GM23338 (cell line): ENCODE results near the gene DCST2. TPM values are rescaled to one million over a fixed set of nuclear protein-coding genes. Genes with fewer than 3 reads are reported as not detected.
A peak's percentile ranks its signal among the peaks of the same experiment; 100 is the strongest.
"Not testable (repeated sequence)": the region's sequence is repeated elsewhere in the genome, so short reads cannot be mapped to it uniquely, and the experiment has no call there.

ENCODE experiments used
- ATAC-seq: fragments of 200-7000 bp; cut with Tn5 transposase; 3 replicates; pipeline ENCODE4 v1.9.1; 2020
- DNase-seq: peaks from one replicate; pipeline ENCODE4 v3.0.0-alpha.2; 2015; ENCODE audit warnings: low spot score
- H2AFZ ChIP-seq: fragments of 200-600 bp; sonication (generic); 2 replicates; pipeline ENCODE4 v1.8.0; 2016; ENCODE audit warnings: antibody characterized with exemption, mild to moderate bottlenecking, moderate library complexity
- H3F3A ChIP-seq: fragments of 200-600 bp; sonication (generic); replicated peaks from 2 replicates; pipeline ENCODE4 v1.8.0; 2017; ENCODE audit warnings: antibody characterized with exemption, mixed run types, low read depth
- H3K27ac ChIP-seq: fragments of 200-600 bp; sonication (generic); 2 replicates; pipeline ENCODE4 v1.6.1; 2016; ENCODE audit warnings: low read depth
- H3K27me3 ChIP-seq: fragments of 200-600 bp; sonication (generic); 2 replicates; pipeline ENCODE4 v1.8.0; 2016; ENCODE audit warnings: mild to moderate bottlenecking, mixed run types, moderate library complexity; ENCODE audit not compliant: insufficient read depth
- H3K36me3 ChIP-seq: fragments of 200-600 bp; sonication (generic); 2 replicates; pipeline ENCODE4 v1.8.0; 2016; ENCODE audit warnings: mild to moderate bottlenecking; ENCODE audit not compliant: insufficient read depth
- H3K4me1 ChIP-seq: fragments of 200-600 bp; sonication (generic); 2 replicates; pipeline ENCODE4 v1.8.0; 2016; ENCODE audit warnings: mild to moderate bottlenecking, moderate library complexity; ENCODE audit not compliant: insufficient read depth
- H3K4me2 ChIP-seq: fragments of 200-600 bp; sonication (generic); 2 replicates; pipeline ENCODE4 v1.7.1; 2017; ENCODE audit warnings: mixed run types
- H3K4me3 ChIP-seq: fragments of 200-600 bp; sonication (generic); 2 replicates; pipeline ENCODE4 v1.6.1; 2016; ENCODE audit warnings: mixed run types
- H3K79me2 ChIP-seq: fragments of 200-600 bp; sonication (generic); replicated peaks from 2 replicates; pipeline ENCODE4 v1.8.0; 2017; ENCODE audit warnings: mild to moderate bottlenecking; ENCODE audit not compliant: insufficient read depth
- H3K9me2 ChIP-seq: fragments of 200-600 bp; sonication (generic); 2 replicates; pipeline ENCODE4 v1.8.0; 2017; ENCODE audit not compliant: insufficient read depth
- H4K20me1 ChIP-seq: fragments of 200-600 bp; sonication (generic); replicated peaks from 2 replicates; pipeline ENCODE4 v1.8.0; 2017; ENCODE audit warnings: mild to moderate bottlenecking; ENCODE audit not compliant: insufficient read depth
- H3K27ac Mint-ChIP-seq: 2 replicates; pipeline ENCODE4 v1.8.0; 2020; ENCODE audit warnings: inconsistent platforms, mild to moderate bottlenecking, moderate library complexity, mixed read lengths
- H3K27me3 Mint-ChIP-seq: 3 replicates; pipeline ENCODE4 v1.8.0; 2022; ENCODE audit warnings: low read depth, mild to moderate bottlenecking, moderate library complexity, mixed read lengths, inconsistent platforms; ENCODE audit not compliant: insufficient read depth, poor library complexity
- H3K36me3 Mint-ChIP-seq: 3 replicates; pipeline ENCODE4 v1.8.0; 2021; ENCODE audit warnings: low read depth, mild to moderate bottlenecking, inconsistent platforms, moderate library complexity, mixed read lengths
- H3K4me1 Mint-ChIP-seq: 3 replicates; pipeline ENCODE4 v1.8.0; 2020; ENCODE audit warnings: mild to moderate bottlenecking, inconsistent platforms, mixed read lengths
- H3K4me3 Mint-ChIP-seq: 3 replicates; pipeline ENCODE4 v1.8.0; 2021; ENCODE audit warnings: moderate library complexity, mild to moderate bottlenecking, inconsistent platforms, mixed read lengths
- H3K9me3 Mint-ChIP-seq: 3 replicates; pipeline ENCODE4 v1.8.0; 2020; ENCODE audit warnings: moderate library complexity, mild to moderate bottlenecking, inconsistent platforms, mixed read lengths
- CTCF ChIP-seq, 2 experiments: fragments of 200-600 bp in 1 of 2; sonication (generic) in 1 of 2; conservative IDR thresholded peaks; 2 replicates each; pipeline versions ENCODE4 v1.5.1 to v1.6.1; 2016 to 2017; ENCODE audit warnings: antibody characterized with exemption in 2 of 2, low read depth in 2 of 2, mild to moderate bottlenecking in 2 of 2, moderate library complexity in 1 of 2
- JUNB ChIP-seq: IDR thresholded peaks from one replicate; pipeline ENCODE4 v1.6.1; 2016; ENCODE audit warnings: antibody characterized with exemption; ENCODE audit not compliant: unreplicated experiment
- POLR2AphosphoS5 ChIP-seq: IDR thresholded peaks from 2 replicates; pipeline ENCODE4 v1.6.1; 2016; ENCODE audit warnings: antibody characterized with exemption, low read depth
- REST ChIP-seq: IDR thresholded peaks from one replicate; pipeline ENCODE4 v1.6.1; 2018; ENCODE audit warnings: antibody characterized with exemption; ENCODE audit not compliant: unreplicated experiment
- STAT1 ChIP-seq: IDR thresholded peaks from one replicate; pipeline ENCODE4 v1.6.1; 2016; ENCODE audit warnings: antibody characterized with exemption; ENCODE audit not compliant: unreplicated experiment
- polyA plus RNA-seq: library from polyadenylated mRNA; unstranded; fragments of >200 nt; fragmentation: Nextera tagmentation; extraction: Ambion mirVana; gene quantifications from 2 replicates; pipeline ENCODE4 v1.2.1, GENCODE V29; 2016
- total RNA-seq: library from RNA; depleted of rRNA; stranded (reverse); fragments of >200 nt; shearing (Covaris generic); gene quantifications from 2 replicates; pipeline ENCODE4 v1.2.3, GENCODE V29; 2014

DCST2 gene
- total and polyA plus RNA-seq, 2 experiments from 2014 or later = 0.78 TPM; not detected in 1

GRCh38 chr1:154987326-154987725, 46.3 kb downstream of the DCST2 start (continued):
- TF ChIP-seq REST (no peak), STAT1 (no peak), POLR2AphosphoS5 (no peak), JUNB (no peak), CTCF (conservative IDR thresholded peaks at IDR 0.05; ENCODE audit: low read depth in 2 of 2) (no peak)

GRCh38 chr1:154986736-154987135, 46.8 kb downstream of the DCST2 start:
- peaks cover 51% of the 10 kb centered on the region for H3K79me2 ChIP-seq
- not testable (repeated sequence) for H3K27me3 ChIP-seq, H3K4me1 ChIP-seq, ATAC-seq, H3K9me3 Mint-ChIP-seq, H3K27me3 Mint-ChIP-seq, H3K4me2 ChIP-seq, H3K36me3 ChIP-seq, H2AFZ ChIP-seq, H3K4me1 Mint-ChIP-seq, H3K27ac ChIP-seq, H3K4me3 Mint-ChIP-seq, H3K27ac Mint-ChIP-seq, H3K4me3 ChIP-seq, DNase-seq, H3K9me2 ChIP-seq
- peaks cover 63% of the 10 kb centered on the region for H3K36me3 Mint-ChIP-seq
- H4K20me1 ChIP-seq = peaks cover 19% of the 10 kb centered on the region; the same call in 1 of the 2 replicates
- peaks cover 11% of the 10 kb centered on the region; the same call in 1 of the 2 replicates for H3F3A ChIP-seq

- peak overlapping the region; percentile 69 for H3K4me3 ChIP-seq
- H3K4me1 ChIP-seq = peaks cover 9% of the 10 kb centered on the region
- TF ChIP-seq JUNB = no peak
- 0 out of 4 replicates have a peak, but pooled peaks of 1 of the 2 experiments have one; percentile 7 for TF ChIP-seq CTCF (conservative IDR thresholded peaks at IDR 0.05; ENCODE audit: low read depth in 2 of 2)
- peak overlapping the region; percentile 41 for H3K27ac ChIP-seq
- ATAC-seq (peak; percentile 3; the same call in 2 of the 3 replicates), DNase-seq (no peak)
- H3K79me2 ChIP-seq = peaks cover 69% of the 10 kb centered on the region
- H3K4me2 ChIP-seq = peak overlapping the region; percentile 95
- no peak overlapping the region for H3K4me3 Mint-ChIP-seq
- H3K4me1 Mint-ChIP-seq = peaks cover 6% of the 10 kb centered on the region
- no peak overlapping the region; the same call in 1 of the 2 replicates for H3K27ac Mint-ChIP-seq
- H3K9me2 ChIP-seq = no peaks in the 10 kb centered on the region
- H3K27me3 Mint-ChIP-seq = peaks cover 6% of the 10 kb centered on the region
- H4K20me1 ChIP-seq = peaks cover 16% of the 10 kb centered on the region; the same call in 1 of the 2 replicates
- H3F3A ChIP-seq = peaks cover 24% of the 10 kb centered on the region
- H3K36me3 ChIP-seq = peaks cover 20% of the 10 kb centered on the region
- no peaks in the 10 kb centered on the region for H3K27me3 ChIP-seq
- H2AFZ ChIP-seq = no peak overlapping the region
- H3K36me3 Mint-ChIP-seq = peaks cover 75% of the 10 kb centered on the region
- H3K9me3 Mint-ChIP-seq = no peaks in the 10 kb centered on the region; the same call in 2 of the 3 replicates
These were observed 49.7 kb downstream of the DCST2 start for GRCh38 chr1:154983776-154984466.
